HG02678 (cell line): ENCODE measurements around the gene ATF1.
"Not testable (repeated sequence)": the region's sequence is repeated elsewhere in the genome, so short reads cannot be mapped to it uniquely, and the experiment has no call there.

Experiments
- ATAC-seq: cut with Tn5 transposase; IDR thresholded peaks from one replicate; pipeline ENCODE4 v1.9.1; 2021; ENCODE audit warnings: mild to moderate bottlenecking, moderate library complexity; ENCODE audit not compliant: unreplicated experiment

ATF1 gene

DNA sequence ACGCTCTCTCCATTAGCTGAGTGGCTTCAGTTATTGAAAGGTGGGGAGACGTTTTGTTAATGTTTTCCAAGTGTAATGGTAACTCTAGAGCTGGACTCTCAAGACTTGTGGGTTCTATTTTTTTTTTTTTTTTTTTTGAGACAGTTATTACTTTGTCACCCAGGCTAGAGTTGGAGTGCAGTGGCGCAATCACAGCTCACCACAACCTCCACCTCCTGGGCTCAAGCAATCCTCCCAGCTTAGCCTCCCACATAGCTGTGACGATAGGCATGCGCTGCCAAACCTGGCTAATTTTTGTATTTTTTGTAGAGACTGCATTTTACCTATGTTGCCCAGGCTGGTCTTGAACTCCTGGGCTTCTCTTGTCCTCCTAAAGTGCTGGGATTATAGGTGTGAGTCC lies 26.2 kb downstream of the ATF1 start:
- ATAC-seq: no peak

DNA sequence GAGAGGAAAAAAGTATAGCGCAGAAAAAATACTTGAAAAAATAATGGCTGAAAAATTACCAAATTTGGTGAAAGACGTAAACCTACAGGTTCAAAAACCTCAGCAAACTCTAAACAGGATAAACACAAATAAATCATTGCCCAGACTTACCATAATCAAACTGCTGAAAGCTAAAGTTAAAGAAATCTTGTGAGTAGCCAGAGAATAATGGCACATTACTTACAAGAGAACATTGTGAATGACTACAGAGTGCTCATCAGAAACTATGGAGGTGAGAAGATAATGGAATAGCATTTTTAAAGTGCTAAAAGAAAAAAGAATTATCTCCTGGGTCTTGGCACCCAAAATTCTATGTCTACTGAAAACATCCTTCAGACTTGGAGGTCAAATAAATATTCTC lies 36.0 kb downstream of the ATF1 start:
- ATAC-seq: no peak

DNA sequence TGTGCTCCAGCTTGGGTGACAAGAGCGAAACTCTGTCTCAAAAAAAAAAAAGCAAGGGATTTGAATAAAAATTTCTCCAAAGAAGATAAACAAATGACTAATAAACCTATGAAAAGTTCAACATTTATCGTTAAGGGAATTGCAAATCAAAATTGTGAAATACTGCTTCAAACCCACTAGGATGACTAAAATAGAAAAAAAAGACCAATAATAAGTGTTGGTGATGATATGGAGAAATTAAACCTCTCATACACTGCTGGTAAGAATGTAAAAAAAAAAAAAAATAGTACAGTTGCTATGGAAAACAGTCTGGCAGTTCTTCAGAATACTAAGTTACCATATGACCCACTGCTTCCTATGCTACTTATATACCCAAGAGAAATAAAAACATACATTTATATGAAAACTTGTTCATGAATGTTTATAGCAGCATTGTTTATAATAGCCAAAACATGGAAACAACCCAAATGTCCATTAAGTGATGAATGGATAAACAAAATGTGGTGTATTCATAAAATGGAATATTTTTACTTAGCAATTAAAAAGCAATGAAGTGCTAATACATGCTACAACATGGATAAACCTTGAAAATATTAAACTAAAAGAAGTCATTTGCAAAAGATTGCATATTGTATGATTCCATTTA lies 39.5 kb downstream of the ATF1 start:
- no peak for ATAC-seq

DNA sequence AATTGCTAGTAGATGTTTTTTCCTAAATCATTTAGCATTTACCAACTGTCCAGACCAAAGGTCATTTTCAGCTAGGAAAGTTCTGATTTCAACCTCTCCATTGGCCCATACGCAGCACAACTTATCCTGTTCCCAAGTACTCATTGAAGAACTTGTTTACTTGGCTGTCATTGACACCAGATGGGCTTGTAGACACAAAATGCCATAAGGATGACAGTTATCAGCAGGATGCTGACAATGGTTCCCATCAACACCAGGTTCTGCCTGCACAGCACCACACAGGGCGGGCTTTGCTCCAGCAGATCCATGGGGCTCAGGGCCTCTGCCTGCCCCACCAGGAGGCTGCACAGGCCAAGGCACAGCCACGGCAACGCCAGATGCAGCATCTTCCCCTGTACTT lies 42.3 kb downstream of the ATF1 start:
- ATAC-seq: no peak

DNA sequence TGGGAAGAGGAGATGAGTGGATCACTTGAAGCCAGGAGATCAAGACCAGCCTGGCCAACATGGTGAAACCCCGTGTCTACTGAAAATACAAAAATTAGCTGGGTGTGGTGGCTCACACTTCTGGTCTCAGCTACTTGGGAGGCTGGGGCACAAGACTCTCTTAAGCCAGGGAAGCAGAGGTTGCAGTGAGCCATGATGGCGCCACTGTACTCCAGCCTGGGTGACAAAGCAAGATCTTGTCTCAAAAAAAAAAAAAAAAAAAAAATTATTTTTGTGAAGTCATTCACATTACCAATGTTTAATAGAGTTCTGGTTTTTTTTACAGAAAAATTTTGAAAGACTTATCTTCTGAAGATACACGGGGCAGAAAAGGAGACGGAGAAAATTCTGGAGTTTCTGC lies 45.2 kb downstream of the ATF1 start:
- not testable (repeated sequence) for ATAC-seq

DNA sequence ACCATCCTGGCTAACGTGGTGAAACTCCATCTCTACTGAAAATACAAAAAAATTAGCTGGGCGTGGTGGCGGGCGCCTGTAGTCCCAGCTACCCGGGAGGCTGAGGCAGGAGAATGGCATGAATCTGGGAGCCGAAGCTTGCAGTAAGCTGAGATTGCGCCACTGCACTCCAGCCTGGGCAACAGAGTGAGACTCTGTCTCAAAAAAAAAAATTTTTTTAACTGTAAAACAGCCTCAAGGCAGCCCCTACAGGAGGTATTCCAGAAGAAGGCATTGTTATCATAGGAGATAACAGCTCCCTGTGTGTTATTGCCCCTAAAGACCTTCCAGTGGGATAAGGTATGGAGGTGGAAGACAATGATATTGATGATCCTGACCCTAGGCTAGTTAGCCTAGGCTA lies 51.0 kb downstream of the ATF1 start:
- not testable (repeated sequence) for ATAC-seq

DNA sequence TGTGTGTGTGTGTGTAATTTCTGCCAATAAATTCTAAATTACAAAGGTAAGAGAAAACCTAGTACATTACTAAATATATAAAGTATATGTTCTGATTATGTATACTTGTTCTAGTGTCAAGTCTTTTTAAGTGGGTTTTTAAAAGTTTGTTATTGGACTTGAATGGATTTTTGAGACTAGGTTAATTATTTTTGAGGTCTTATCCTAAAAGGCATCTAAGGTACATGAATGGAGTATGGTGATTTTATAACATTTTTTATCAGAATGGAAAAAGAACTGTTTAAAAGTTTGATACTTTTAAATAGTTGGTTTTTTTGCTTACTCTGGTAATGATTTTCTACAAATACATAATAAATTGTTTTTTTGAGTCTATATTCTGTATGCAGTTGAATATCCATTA lies 56.3 kb downstream of the ATF1 start:
- ATAC-seq: no peak

DNA sequence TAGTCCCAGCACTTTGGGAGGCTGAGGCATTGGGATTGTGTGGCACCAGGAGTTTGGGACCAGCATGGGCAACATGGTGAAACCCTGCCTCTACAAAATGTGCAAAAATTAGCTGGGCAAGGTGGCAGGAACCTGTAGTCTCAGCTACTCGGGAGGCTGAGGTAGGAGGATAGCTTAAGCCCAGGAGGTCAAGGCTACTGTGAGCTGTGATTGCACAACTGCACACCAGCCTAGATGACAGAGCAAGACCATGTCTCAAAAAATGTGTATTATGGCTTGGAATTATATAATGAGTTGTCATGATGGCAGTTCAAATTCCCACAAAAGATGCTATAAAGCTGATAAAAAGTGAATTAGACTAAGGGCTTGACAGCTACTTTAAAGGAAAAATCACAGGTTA lies 58.2 kb downstream of the ATF1 start:
- ATAC-seq: no peak

DNA sequence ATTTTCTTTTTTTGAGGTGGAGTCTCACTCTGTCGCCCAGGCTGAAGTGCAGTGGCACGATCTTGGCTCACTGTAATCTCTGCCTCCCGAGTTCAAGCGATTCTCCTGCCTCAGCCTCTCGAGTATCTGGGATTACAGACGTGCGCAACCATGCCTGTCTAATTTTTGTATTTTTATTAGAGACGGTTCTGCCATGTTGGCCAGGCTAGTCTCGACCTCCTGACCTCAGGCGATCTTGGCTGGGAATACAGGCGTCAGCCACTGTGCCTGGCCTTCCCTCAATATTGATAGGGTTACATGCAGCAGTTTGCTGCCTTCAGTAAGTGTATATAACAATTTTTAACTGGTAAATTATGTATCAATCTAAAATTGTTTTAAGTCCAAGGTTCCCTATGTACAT lies 59.8 kb downstream of the ATF1 start:
- ATAC-seq: not testable (repeated sequence)

DNA sequence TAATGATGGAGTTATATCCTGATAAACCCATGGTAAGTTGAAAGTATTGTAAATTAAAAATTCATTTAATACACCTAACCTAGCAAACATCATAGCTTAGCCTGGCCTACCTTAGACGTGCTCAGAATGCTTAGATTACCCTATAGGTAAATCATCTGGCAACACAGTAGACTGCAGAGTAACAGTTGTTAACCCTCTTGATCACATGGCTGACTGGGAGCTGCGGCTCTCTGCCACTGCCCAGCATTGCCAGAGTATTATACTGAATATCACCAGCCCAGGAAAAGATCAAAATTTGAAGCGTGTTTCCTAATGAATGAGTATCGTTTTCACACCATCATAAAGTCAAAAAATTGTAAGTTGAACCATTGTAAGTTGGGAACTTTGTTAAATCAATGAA lies 61.0 kb downstream of the ATF1 start:
- ATAC-seq: no peak

DNA sequence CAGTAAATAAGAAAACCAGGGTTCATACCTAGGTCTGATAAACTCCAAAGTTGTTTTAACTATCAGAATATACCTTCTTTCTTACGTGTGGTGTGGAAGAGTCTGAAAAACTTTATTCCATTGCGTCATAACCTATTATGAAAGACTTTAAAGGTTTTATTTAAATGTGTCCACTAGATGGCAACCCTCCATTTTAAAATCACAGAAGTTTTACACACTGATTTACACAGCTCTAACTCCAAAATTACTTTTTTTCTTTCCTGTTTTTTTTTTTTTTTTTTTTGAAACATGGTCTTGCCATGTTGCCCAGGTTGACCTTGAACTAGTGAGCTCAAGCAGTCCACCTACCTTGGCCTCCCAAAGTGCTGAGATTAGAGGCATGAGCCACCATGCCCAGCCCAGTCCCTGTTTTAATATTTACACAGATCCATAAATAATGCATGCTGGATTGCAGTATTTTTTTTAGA lies 61.5 kb downstream of the ATF1 start:
- ATAC-seq: no peak

DNA sequence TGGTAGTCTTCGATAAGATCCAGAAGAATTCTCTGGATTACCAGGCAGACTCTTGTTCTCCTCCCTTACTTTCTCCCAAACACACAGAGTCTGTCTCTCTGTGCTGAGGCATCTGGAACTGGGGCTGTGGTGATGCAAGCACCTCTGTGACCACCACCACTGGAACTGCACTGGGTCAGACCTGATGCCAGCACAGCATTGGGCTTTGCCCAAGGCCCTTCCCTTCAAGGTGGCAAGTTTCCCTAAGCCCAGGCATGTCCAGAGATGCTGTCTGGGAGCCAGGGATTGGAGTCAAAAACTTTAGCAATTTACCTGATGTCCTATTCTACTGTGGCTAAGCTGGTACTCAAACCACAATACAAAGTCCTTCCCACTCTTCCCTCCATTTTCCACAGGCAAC lies 64.2 kb downstream of the ATF1 start:
- no peak for ATAC-seq

DNA sequence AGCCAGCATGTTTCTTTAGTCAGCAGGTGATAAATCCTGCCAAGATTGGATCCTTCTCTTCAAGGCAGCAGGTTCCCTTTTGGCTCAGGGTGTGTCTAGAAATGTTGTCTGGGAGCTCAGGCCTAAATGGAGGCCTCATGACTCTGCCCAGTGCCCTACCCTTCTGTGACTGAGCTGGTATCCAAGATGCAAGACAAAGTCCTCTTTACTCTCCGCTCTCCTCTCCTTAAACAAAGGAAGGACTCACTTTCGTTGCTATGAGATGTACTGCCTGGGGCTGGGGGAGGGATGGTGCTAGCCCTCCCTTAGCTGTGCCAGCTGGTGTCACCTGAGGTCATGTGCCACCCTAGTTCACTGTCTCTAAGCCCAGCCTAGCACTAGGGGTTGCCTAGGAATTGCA lies 65.0 kb downstream of the ATF1 start:
- no peak for ATAC-seq

DNA sequence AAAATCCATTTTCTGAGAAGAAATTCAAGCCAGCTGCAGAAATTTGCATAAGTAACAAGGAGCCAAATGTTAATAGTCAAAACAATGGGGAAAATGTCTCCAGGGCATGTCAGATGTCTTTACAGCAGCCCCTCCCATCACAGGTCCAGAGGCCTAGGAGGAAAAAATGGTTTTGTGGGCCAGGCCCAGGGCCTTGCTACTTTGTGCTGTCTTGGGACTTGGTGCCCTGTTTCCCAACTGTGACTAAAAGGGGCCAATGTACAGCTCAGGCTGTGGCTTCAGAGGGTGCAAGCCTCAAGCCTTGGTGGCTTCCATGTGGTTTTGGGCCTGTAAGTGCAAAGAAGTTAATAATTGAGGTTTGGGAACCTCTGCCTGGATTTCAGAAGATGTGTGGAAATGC lies 69.9 kb downstream of the ATF1 start:
- ATAC-seq: not testable (repeated sequence)

DNA sequence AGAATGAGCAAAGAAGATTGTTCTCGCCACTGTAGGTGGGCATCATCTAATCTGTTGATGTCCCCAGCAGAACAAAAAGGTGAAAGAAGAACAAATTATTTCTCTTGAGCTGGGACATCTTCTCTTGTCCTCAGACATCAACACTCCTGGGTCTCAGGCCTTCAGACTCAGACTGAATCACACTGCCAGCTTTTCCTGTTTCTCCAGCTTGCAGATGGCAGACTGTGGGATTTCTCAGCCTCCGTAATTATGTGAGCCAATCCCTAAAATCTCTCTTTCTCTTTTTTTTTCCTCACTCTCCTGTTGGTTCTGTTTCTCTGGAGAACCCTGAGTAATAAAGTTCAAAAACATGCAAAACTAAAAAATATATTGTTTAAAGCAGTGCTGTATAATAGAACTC lies 75.1 kb downstream of the ATF1 start:
- ATAC-seq: no peak

DNA sequence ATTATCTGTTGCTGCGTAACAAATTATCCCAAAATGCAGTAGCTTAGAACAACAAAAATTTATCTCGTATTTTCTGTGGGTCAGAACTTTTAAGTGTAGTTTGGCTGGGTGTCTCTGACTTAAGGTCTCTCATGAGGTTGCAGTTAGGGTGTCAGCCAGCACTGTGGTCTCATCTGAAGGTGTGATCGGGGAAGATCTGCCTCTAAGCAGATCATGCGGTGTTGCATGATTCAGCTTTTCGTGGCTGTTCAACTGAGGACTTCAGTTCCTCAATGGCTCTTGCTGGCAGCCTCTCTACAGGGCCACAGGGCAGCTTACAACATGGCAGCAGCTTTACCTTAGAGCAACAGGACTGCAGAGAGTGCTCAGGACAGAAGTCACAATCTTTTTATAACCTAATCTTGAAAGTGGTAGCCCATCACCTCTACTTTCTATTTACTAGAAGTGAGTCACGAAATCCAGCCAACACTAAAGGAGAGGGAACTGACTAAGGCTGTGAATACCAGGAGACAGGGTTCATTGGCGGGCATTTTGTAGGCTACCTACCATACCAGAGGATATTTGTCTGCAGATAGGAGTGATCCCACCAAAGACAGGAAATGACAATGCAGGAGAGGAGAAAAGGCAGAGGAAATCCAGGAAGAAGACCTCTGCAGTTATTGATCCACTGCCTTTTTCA lies 77.0 kb downstream of the ATF1 start:
- ATAC-seq: no peak

DNA sequence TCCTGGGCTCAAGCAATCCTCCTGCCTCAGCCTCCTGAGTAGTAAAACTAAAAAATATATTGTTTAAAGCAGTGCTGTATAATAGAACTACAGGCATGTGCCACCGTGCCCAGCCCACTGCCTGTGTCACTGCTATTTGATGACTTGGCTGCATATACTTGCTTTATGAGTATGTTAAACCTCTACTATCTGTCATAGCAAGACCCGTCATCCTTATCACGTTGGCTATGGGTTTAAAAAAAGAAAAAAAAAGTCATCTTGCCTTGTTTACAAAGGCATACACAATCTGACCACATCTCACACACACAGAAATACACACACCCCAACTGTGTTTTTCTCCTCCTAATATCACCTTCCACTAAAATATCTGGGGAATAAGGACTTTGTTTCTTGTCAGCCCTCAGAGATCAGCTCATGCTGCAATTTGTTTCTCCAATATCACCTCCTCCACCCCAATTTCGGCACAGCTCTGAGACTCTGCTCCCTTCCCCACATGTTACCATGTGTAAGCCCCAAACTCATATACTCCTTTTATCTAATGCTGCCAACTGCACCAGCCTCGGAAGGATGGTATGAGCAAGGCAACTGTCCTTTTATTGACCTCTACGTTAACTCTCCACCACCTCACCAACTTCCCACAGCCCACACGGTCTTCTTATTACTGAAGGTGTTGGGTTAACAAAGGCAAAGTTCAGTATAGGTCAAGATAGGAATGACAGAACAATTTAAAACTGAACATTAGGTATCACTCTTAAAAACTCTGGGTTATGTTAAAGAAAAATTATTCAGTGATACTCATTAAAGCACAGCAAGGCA lies 78.0 kb downstream of the ATF1 start:
- no peak for ATAC-seq

DNA sequence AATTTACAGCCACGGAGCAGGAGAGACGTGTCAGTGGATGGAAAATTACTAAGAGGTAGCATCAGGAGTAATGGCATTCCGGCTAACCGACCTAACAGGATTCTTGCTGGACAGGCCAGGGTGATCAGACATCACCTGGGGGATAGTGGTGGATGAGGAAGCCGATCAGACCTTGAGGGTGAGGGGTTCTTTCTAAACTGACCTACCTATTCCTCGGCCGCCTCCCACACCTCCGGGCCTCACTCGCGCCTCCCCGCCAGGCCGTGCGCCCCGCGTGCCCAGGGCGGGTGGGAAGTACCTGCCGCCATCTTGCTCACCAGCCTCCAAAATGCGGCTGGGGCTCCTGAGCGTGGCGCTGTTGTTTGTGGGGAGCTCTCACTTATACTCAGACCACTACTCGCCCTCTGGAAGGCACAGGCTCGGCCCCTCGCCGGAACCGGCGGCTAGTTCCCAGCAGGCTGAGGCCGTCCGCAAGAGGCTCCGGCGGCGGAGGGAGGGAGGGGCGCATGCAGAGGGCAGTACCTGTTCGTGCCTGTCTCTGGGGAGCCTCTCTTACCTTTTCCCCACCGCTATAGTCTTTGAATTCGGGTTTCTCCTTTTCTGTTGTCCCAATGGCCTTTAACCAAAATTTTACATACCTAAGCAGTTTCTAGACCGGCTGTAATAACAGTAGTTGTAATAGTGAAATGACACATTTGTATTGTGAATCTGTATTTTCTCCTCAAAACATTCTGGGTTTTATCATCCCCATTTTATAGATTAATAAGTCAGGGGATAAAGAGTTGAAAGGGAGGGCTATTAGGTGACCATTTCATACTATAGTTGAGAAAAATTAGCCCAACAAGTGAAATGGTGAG lies 79.0 kb downstream of the ATF1 start, which contains the start of gene TMPRSS12:
TMPRSS12 (plus strand) TSS at position 290 of the 857 bp plus-strand sequence; CDS start at position 329, 39 bp downstream.
- no peak for ATAC-seq

DNA sequence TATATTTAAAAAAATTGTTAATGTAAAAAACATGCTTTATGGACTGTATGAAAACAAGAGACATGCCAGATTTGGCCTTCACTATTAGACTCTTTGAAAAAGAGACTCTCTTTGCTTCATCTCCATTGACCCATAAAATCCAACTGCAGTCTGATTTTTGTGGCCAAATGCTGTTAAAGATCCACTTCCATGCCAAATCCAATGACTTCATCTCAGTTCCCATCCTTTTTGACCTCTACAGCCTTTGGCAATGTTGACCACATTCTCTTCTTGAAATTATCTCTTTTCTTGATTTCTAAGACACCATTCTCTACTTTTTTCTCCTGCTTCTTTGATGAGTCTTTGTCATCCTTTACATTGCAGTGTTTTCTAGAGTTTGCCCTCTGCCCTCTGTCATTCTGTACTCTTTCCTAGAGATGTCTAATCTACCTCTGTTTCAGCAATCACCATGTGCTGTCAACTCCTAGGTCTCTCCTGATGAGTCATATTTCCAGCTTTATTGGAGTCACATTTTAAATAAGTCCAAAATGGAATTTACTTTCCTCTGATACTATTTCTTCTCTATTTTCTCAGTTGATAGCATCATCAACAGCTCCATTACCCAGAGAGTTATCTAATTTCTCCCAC lies 81.2 kb downstream of the ATF1 start:
- no peak for ATAC-seq

DNA sequence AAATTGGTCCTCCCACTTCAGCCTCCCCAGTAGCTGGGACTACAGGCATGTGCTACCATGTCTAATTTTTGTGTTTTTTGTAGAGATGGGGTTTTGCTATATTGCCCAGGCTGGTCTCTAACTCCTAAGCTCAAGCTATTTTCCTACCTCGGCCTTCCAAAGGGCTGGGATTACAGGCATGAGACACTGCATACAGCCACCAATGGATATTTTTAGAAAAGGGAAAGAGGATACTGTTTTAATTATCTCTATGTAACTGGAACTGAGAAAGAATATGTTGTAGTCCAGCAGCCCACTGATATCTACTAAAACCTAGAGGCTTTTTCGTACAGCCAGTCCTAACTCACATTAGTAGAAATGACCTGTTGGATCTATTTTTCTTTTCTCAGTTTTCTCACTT lies 85.1 kb downstream of the ATF1 start:
- ATAC-seq: no peak
